Stimulated activated CD4-positive, alpha-beta T cell treated with anti-CD3 and anti-CD28 coated beads, Interleukin-4, amount 100 ng/mL, for 48 hours (primary cell): Measurements from ENCODE around the gene FALEC.

Experiments used
- DNase-seq, 2 donors: peaks; one replicate each; pipeline ENCODE4 v3.0.0-alpha.2; 2020; ENCODE audit warnings: low read depth in 2 of 2

Gene FALEC

DNA sequence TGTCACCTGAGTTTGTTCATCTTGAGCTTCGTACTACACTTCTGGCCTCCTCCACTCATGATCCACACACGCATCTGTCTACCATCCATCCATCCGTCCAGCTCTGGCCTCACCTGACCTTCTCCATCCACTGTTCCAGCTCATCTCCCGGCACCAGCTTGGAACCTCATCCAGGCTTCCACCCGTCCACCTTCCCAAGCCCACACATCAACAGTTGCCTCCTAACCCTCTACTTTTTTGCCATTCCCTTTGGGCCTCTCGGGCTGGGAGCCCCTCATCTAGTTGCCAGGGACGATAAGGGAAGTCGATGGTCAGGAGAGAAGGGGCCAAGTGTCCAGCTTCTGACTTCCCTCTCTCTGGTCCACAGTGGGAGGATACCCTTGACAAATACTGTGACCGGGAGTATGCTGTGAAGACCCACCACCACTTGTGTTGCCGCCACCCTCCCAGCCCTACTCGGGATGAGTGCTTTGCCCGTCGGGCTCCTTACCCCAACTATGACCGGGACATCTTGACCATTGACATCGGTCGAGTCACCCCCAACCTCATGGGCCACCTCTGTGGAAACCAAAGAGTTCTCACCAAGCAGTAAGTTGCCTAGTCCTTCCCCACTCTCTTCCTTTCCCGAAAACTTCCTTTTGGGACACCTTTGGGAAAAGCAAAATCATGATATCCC lies 3.4 kb upstream of the FALEC start:
- no peak for DNase-seq

- no peak for DNase-seq
Observed at GRCh38 chr1:150512846-150513245, 2.7 kb upstream of the FALEC start.

DNA sequence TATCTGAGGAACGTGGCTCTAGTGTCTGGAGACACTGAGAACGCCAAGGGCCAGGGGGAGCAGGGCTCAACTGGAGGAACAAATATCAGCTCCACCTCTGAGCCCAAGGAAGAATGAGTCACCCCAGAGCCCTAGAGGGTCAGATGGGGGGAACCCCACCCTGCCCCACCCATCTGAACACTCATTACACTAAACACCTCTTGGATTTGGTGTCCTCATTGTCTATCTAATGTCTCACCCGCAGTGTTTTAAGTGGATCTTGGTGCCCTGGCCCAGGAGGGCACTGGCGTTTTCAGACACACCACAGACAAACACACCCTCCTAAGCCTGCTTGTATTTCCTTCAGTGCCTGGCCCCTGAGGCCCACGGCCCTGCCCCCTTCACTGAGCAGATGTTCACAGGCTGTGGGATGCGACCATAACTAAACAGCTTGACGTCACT lies 2.2 kb upstream of the FALEC start:
- DNase-seq = no peak

- no peak for DNase-seq
Observed at GRCh38 chr1:150514260-150514659, 1.3 kb upstream of the FALEC start.

DNA sequence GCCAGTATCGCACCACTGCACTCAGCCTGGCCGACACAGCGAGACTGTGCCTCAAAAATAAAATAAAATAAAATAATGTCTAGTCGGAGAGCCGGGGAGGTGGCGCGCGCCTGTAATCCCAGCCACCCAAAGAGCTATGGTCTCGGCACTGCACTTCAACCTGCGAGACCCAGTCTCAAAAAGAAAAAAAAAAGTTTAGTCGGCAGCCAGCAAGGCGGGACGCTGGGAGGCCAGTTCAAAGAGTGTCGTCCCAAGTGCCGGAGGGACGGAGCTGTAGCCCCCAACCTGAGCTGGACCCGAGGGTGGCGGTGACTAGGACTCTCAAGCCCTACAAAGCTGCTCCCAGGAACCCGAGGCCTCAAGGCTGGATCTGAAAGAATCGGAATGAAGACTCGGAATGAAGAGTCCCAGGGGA lies 632 bp upstream of the FALEC start:
- no peak for DNase-seq

- DNase-seq = no peak
Observed at GRCh38 chr1:150516050-150516591, 569 bp downstream of the FALEC start.

GRCh38 chr1:150516616-150517015 lies 1.1 kb downstream of the FALEC start:
- no peak for DNase-seq

GRCh38 chr1:150521196-150521968 lies 5.8 kb downstream of the FALEC start:
- no peak for DNase-seq

DNA sequence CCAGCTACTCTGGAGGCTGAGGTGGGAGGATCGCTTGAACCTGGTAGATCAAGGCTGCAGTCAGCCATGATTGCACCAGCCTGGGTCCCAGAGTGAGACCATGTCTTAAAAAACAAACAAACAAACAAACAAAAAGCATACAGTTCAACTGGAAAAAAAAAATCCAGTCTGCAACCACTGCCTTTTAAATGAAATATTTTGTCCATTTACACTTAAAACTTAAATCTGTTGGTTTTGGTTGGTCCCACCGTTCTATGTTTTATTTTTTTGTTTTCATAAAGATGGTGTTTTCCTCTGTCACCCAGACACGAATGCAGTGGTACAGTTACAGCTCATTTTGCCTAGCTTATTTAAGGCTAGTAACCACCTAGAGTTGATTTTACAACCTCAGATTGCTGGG lies 9.8 kb downstream of the FALEC start:
- DNase-seq = no peak

- DNase-seq = no peak
Observed at GRCh38 chr1:150528196-150528595, 12.6 kb downstream of the FALEC start.

- no peak for DNase-seq
Observed at GRCh38 chr1:150529017-150529416, 13.5 kb downstream of the FALEC start.

GRCh38 chr1:150530491-150531159 lies 15.1 kb downstream of the FALEC start:
- DNase-seq = no peak

DNA sequence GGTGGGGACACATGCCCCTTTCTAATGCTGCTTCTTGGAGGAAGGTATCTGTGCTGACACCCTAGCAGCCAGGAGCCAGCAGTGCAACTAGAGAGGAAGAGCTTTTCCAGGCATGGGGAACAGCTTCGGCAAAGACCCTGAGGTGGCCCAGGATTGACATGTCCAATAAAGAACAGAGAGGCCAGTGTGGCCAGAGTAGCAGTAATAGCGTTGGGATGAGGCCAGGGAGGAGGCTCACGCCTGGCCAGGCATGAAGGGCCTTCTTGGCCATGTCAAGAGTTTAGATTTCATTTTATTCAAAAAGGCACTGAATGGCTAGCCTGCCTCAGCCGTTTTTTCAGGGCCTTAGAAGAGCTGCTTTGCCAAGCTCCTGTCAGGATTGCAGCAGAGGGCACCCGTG lies 17.3 kb downstream of the FALEC start:
- no peak for DNase-seq

DNA sequence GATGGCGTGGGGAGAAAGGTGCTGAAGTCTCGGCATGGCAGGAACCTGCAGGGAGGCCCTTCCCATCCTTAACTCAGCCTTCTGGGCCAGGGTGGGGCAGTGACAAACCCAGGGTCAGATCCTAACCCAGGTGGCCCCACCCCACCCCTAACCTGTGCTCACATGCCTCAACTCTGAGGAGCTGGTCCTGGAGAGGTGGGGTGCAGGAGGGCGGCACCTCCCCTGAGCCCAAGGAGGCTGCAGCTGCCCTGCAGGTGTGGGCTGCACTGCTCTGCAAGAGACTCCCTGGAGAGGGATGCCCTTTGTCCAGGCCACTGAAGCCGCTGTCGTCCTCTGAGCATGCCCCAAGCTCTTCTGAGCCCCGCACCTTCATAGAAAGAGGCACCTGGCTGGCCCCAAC lies 18.4 kb downstream of the FALEC start:
- DNase-seq = no peak

GRCh38 chr1:150535511-150536287 lies 20.1 kb downstream of the FALEC start:
- DNase-seq = no peak

- no peak for DNase-seq
Observed at GRCh38 chr1:150536836-150537731, 21.5 kb downstream of the FALEC start.

GRCh38 chr1:150537732-150538684 lies 22.5 kb downstream of the FALEC start:
- no peak for DNase-seq

DNA sequence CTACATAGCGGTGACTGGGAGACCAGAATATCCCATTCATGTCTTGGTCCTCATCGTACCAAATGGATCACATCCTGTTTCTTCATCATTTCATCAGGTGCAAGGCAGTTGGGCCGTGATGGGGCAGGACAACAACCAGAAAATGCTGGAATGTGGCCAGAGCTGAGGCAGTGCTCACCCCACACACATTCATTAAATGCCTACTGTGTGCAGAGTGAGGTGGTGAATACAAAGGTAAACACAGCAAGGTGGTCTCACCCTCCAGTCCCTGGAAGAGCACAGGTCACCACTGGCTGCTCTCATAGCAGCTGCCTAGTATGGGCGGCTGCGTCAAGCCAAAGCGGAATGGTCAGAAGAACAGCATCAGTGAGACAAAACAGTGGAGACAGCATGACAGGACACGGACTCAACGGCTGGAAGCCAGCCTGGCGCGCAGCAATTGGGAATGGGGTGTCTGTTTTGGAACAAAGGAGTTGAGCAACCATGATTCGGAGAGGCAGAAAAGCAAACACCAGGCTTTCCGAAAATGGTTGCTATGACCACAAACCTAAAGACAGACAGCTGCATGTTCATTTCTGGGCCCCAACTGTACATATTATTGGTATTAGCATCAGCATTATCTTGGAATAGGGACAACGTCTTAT lies 28.1 kb downstream of the FALEC start:
- no peak for DNase-seq

- no peak for DNase-seq
Observed at GRCh38 chr1:150544204-150544603, 28.7 kb downstream of the FALEC start.
